HEK293 (cell line): ENCODE results near the gene TLR9.
A peak's percentile ranks its signal among the peaks of the same experiment; 100 is the strongest.

Experiments used
- CTCF ChIP-seq: fragments of 450-650 bp; formaldehyde crosslinking; IDR thresholded peaks from 2 replicates; pipeline ENCODE4 v1.5.1; 2016; ENCODE audit warnings: missing biosample characterization, missing genetic modification characterization
- EGR2 ChIP-seq: fragments of 450-650 bp; formaldehyde crosslinking; IDR thresholded peaks from 2 replicates; pipeline ENCODE4 v1.5.1; 2016; ENCODE audit warnings: low read depth, missing biosample characterization, missing genetic modification characterization
- ELK4 ChIP-seq: IDR thresholded peaks from 2 replicates; pipeline ENCODE4 v1.6.1; 2011; ENCODE audit warnings: mild to moderate bottlenecking, low read depth, low read length, borderline replicate concordance
- PRDM1 ChIP-seq: fragments of 450-650 bp; formaldehyde crosslinking; IDR thresholded peaks from 2 replicates; pipeline ENCODE4; 2016; ENCODE audit warnings: missing biosample characterization, missing genetic modification characterization
- ZNF121 ChIP-seq: fragments of 450-650 bp; formaldehyde crosslinking; IDR thresholded peaks from 2 replicates; pipeline ENCODE4 v1.5.1; 2016; ENCODE audit warnings: missing biosample characterization, missing genetic modification characterization
- ZNF580 ChIP-seq: fragments of 450-650 bp; formaldehyde crosslinking; IDR thresholded peaks from 2 replicates; pipeline ENCODE4 v1.5.1; 2016; ENCODE audit warnings: missing biosample characterization, missing genetic modification characterization
- ZNF704 ChIP-seq: fragments of 450-650 bp; formaldehyde crosslinking; IDR thresholded peaks from 2 replicates; pipeline ENCODE4 v1.5.1; 2016; ENCODE audit warnings: missing biosample characterization, missing genetic modification characterization
- ZNF791 ChIP-seq: fragments of 450-650 bp; formaldehyde crosslinking; IDR thresholded peaks from 2 replicates; pipeline ENCODE4 v1.5.1; 2016; ENCODE audit warnings: missing biosample characterization, missing genetic modification characterization
- TF ChIP-seq, protein P1 (sequence below): fragments of 450-650 bp; formaldehyde crosslinking; IDR thresholded peaks from 2 replicates; pipeline ENCODE4 v1.5.1; 2016; ENCODE audit warnings: missing biosample characterization, missing genetic modification characterization

- TF ChIP-seq CTCF (tag by site-specific recombination) (peak; percentile 47; the same call in 1 of the 2 replicates), ZNF580 (no peak), ELK4 (no peak), PRDM1 (no peak), ZNF791 (no peak), ZNF121 (tag by site-specific recombination) (no peak), EGR2 (no peak; the same call in 1 of the 2 replicates), ZNF704 (no peak)
- TF ChIP-seq, protein P1, sequence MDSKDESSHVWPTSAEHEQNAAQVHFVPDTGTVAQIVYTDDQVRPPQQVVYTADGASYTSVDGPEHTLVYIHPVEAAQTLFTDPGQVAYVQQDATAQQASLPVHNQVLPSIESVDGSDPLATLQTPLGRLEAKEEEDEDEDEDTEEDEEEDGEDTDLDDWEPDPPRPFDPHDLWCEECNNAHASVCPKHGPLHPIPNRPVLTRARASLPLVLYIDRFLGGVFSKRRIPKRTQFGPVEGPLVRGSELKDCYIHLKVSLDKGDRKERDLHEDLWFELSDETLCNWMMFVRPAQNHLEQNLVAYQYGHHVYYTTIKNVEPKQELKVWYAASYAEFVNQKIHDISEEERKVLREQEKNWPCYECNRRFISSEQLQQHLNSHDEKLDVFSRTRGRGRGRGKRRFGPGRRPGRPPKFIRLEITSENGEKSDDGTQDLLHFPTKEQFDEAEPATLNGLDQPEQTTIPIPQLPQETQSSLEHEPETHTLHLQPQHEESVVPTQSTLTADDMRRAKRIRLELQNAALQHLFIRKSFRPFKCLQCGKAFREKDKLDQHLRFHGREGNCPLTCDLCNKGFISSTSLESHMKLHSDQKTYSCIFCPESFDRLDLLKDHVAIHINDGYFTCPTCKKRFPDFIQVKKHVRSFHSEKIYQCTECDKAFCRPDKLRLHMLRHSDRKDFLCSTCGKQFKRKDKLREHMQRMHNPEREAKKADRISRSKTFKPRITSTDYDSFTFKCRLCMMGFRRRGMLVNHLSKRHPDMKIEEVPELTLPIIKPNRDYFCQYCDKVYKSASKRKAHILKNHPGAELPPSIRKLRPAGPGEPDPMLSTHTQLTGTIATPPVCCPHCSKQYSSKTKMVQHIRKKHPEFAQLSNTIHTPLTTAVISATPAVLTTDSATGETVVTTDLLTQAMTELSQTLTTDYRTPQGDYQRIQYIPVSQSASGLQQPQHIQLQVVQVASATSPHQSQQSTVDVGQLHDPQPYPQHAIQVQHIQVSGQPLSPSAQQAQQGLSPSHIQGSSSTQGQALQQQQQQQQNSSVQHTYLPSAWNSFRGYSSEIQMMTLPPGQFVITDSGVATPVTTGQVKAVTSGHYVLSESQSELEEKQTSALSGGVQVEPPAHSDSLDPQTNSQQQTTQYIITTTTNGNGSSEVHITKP = no peak
These were observed 27.4 kb downstream of the TLR9 start, which contains the start of gene ALAS1 for GRCh38 chr3:52197842-52198625.
